GM04504 (cell line): ENCODE results near the gene ARMH4.

ENCODE experiments used
- DNase-seq: peaks from one replicate; pipeline ENCODE4 v3.0.0-alpha.2; 2012; ENCODE audit warnings: low read depth

ARMH4 gene

DNA sequence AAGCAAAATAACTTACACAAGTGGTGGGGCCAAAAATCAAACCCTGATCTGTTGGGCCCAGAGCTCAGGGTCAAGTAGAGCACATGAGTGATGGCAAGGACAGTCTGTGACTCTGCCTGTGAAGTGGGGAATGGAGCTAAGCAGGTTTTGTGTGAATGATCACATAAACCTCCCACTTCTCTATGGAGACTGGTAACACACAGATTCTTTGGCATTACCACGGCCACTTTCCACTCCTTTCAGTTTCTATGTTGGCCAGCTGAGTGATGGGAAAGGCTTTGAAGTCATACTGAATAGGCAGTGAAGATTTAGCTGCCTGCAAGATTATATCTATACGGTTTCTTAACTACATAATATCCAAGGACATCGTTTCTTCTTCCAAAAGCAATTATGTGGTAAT is 97.9 kb downstream of the ARMH4 start:
- DNase-seq = no peak

DNA sequence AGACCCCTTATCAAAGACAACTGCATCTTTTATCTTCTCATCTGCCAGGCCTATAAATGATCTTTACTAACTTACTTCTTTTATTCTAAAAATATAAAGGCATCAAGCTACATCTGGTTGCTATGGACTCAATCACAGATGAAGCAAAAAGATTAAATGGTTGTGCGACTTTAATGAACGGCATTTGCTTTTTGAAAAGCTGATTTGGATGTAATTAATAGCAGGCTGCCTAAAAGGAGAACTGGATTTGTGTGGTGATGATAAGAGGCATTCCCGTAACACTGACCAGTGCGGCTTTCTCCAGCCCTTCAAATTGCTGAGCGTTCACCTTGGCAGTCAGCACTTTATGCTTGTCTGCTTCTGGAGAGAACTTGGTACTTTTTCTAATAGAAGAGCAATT is 103.8 kb downstream of the ARMH4 start:
- no peak for DNase-seq

DNA sequence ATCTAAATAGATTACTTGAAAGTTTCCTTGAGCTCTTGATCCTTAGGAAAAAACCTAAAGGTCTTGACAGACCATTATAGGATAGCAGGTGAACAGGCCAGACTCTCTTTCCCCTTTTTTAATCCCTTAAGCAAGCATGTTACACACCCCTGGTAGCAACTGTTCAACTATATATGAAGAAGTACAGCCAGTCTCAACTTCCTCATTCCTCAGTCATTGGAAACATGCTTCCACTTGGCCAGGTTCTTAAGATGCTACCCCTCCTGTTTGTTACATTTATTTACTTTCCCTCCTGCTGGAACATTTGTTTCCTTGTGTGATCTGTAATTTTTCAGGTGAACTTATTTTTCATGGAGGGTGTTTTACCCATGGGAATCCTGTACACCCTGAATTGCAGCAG is 124.1 kb downstream of the ARMH4 start:
- DNase-seq = no peak

GRCh38 chr14:58026967-58027366 is 125.0 kb downstream of the ARMH4 start:
- DNase-seq = no peak

GRCh38 chr14:58026219-58026618 is 125.8 kb downstream of the ARMH4 start:
- no peak for DNase-seq

GRCh38 chr14:58014778-58015177 is 137.2 kb downstream of the ARMH4 start:
- DNase-seq = no peak

DNA sequence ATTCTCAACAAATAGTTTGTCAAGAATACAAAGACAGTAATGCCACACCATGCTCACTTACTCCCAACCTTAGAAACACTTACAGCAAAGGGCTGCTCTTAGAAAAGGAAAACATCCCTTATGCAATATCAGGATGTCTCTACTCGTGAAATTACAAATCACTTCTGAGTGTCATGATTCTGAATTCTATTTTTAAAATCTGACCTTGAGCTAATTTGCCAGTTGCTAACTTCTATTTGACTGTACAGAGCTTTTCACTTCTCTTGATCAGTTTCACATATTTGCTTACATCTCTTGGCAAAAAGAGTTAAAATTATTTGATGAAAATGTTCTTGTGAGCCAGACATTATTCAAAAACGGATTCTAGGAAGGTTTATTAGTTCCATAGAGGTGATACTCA is 149.4 kb downstream of the ARMH4 start:
- no peak for DNase-seq

DNA sequence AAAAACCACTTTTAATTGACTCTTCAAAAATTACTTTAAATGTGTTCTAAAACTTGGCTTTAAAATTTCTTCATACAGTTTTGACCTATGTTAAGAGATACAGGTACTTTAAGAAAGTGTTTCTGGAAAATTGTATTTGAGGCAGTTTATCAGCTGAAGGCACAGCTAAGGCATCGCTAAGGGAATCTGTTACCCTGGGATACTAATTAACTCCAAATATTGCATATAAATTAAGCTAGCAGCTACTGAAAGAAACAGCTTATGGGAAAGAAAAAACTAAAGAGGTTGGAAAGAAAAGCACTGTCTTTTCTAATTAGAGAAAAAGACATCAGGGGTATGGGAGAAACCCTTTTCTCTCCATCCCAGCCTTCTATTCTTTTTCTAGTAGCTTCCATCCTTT is 152.0 kb downstream of the ARMH4 start:
- no peak for DNase-seq

DNA sequence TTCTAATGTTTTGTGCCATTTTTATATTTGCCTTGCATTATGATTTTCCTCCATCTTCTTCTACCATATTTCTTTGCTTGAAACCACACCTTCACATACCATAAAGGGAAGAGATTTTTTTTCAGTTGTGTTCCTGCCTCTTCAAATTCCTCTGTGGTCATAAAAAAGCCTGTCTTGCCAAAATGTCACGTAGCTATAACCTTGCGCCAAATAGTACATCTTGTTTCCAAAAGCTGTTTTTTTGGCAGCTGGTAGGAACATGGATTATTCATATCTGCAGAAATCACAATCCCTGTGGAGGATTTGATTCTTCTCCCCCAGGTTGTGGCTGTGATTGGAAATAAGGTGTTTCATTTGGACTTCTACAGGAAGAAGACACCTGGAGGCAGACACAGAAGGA is 152.5 kb downstream of the ARMH4 start:
- no peak for DNase-seq

- DNase-seq = no peak
These were observed 153.2 kb downstream of the ARMH4 start for GRCh38 chr14:57998766-57999165.

DNA sequence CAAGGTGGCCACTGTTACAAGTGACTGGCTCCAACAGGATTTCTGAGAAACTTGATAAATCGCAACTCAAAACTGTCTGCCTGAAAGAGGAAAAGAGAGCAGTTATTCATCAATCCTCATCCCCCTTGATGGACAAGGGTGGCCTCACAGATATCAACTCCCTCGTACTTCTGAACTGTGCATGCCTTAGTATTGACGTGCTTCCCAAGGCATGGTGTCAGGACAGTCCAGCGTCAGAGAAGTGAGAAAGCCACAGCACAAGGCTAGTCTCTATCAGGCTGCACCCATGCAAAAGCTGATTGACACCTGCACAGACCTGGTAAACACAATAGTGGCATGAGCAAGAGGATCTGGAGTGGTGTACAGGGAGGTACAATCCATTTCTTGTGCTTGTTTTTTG is 160.7 kb downstream of the ARMH4 start:
- DNase-seq = no peak

GRCh38 chr14:57988445-57988844 is 163.6 kb downstream of the ARMH4 start:
- DNase-seq = no peak

DNA sequence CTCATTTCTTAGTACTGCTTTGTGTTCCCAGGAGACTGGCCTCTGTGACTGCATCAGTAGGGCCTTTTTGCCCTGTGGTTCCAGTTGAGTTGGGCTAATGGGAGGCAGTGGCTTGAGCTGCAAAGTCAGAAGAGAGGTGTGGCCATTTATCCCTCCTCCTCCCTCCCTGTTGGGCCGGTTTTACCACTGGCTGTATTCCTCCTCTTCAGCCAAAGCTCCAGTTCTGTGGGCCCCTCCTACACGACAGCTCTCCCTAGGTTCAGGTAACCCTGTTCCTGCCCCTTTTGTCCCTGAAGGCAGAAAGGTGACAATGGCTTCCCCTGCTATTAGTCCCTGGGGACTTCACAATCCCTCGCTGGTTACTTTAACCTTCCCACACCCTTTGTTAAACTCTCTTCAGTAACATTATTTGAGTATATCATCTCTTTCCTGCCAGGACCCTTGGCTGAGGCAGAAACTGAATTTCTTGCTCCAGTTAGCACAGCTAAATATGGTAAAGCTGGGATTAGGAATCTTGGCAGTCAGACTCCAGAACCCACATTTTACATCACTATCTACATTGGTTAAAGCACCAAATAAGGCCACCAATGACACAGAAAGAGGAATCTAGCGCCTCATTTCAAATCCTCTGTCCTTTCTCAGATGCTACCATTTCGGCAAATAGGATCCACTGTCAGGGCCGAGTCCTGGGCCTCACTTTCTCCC is 164.3 kb downstream of the ARMH4 start:
- DNase-seq = no peak

GRCh38 chr14:57987051-57987450 is 165.0 kb downstream of the ARMH4 start:
- DNase-seq = peak; percentile 3

DNA sequence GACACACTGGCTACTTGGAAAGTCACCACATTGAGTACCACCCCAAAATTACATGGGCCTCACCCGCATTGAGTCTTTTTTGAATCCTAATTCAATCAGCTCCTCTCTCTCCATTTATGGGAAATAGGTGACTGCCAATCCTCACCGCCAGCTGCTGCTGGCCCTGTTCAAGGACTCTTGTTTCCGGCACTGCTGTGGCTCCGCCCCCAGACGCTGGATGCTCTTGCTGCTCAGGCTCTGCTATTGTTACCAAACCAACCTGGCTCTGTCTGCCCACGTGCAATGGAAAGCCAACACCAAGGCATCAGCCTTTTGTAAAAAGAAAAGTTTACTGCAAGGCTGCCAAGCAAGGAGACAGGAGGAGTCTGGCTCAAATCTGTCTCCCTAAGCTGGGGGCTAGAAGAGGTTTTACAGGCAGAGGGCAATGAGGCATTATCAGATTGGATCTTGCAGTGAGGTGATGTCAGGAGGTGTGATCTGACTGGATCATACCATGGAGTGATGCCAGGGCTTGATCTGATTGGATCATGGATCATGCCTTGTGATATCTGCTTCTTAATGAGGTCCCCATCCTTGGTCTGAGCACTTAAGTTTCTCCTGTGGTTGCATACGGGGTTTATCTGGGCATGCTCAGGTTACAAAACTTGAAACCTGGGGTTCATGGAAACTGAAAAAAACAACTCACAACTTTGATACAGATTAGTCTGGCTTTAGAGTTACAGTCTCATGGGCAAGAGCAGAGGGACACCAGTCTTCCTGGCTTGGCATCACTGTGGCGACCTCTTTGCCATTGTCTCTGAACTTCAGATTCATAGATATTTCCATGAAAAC is 169.0 kb downstream of the ARMH4 start:
- DNase-seq = no peak

- no peak for DNase-seq
These were observed 170.0 kb downstream of the ARMH4 start for GRCh38 chr14:57981817-57982560.

DNA sequence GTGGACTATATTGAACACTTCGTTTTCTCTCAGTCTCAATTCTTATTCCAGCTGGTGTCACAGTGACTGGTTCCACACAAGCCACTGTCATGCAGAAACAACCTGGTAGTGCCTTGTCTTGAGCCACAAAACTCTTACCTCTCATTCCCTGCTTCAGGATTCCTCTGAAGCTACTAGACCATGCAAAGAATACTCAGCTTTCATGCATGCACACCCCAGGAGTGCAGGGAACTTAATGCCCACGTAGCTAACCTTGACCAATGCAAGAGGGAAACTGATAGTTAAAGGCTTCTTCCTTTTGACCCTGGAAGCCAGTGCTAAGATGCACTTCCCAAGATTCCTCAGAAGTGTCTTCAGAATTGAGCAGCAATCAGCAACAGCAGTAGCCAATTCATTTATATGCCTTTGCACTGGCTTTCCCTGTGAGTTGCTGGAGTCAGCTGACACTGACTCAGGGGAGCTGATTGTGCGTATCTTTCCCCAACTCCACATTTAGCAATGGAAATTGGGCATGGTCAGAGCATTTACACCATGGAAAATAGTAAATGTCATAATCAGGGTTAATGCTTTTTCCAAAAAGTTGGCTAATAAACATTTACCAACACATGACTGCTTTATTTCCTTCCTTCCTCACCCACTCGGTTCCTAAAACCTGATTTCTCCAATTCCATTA is 172.5 kb downstream of the ARMH4 start:
- DNase-seq = no peak

- no peak for DNase-seq
These were observed 175.3 kb downstream of the ARMH4 start for GRCh38 chr14:57976701-57977100.

DNA sequence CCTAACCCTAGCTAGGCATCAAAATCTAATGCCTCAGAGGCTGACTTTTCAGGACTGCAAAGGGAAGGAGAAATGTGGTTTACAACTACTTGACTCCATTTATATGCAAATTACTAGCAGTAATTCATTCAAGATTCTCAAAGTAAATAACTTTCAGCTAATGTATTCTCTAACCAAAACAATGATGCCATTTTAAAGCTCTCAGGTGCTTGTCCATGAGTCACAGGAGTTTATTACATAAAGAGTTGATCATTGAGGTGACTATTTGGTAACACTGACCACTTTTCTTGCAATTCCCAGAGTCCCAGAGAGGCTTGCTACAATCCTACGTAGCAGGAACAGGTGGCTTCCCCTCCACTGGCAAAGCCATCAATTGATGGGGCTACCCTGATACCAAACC is 177.1 kb downstream of the ARMH4 start:
- DNase-seq = no peak

DNA sequence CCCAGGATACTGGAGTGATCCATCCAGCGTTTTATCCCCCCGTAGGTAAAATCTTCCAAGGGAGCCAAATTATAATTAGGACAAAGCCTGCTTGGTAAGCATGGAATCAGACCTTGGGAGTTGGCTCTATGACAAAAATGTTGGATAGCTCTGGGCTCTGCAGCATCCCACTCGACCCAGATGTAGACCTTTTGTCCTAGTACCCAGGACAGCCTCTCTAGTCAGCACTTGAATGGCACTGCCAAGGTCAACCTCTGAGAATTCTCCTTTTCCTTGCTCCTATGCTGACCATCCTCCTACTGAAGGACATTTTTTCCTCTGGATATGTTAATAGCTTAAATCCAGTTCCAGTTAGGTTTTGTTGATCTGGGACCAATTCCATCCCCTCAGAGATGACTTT is 181.4 kb downstream of the ARMH4 start:
- no peak for DNase-seq

GRCh38 chr14:57970175-57970574 is 181.8 kb downstream of the ARMH4 start:
- no peak for DNase-seq

DNA sequence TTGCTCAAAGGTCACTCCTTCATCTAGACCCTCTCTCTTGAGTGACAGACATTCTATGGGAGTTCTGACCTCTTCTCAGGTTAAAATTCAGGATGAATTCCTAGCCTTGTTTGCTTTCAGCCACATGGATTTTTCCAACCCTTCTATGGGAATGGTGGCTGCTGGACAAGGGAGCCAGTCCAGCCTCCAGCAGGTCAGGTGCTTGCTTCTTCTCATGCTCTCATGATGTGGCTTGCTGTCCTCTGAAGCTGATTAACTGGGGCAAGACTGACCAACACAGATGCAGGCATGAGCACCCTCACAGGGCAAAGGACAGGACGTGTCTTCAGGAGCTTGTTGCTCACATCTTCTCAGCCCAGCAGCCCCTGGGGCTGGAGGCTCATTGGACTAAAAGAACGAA is 188.9 kb downstream of the ARMH4 start:
- DNase-seq = no peak
